AG09319 (cell line): Measurements from ENCODE around the gene PTPRS.

Source experiments
- DNase-seq: peaks from one replicate; pipeline ENCODE4 v3.0.0-alpha.2; 2010; ENCODE audit warnings: low read depth; ENCODE audit errors: extremely low read depth
- CTCF ChIP-seq: IDR thresholded peaks from 2 replicates; pipeline ENCODE4 v1.5.1; 2011; ENCODE audit warnings: low read depth, mild to moderate bottlenecking, inconsistent platforms, low read length, moderate library complexity

PTPRS gene

DNA sequence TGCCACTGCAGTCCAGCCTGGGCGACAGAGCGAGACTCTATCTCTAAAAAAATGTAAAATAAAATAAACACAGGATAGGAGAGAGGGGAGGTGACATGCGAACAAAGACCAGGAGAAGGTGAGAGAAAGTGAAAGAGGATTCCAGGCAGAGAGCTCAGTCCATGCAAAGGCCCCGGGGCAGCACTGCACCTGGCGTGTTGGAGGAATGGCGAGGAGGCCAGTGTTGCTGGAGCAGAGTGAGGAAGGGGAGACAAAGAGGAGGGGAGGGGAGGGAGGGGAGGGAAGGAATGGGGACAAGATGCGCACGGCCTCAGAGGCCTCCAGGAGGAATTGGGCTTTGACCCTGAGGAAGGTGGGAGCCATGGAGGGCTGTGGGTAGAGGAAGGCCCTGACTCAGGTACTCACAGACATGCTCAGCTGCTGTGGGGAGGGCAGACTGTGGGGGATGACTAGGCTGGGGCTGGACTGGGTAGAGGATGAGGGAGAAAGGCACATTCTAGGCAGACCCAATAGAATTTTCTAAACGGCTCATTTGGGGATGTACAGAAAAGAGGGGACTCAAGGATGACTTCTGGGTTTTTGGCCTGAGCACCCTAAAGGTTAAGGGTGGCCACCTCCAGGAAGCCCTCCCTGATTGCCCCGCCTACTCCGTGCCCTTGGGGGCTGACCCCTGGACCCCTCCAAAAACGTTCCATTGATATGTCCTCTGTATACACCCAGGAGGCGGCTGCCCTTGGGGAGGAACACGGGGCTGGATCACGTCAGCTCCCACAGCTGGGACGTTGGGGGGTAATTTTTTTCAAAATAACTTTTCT is 43.9 kb downstream of the PTPRS start:
- TF ChIP-seq CTCF = no peak

GRCh38 chr19:5296021-5296420 is 44.6 kb downstream of the PTPRS start:
- TF ChIP-seq CTCF = no peak
- DNase-seq = no peak

More for the DNA sequence above, 43.9 kb downstream of the PTPRS start:
- no peak for DNase-seq

- TF ChIP-seq CTCF = no peak
- no peak for DNase-seq
Observed at GRCh38 chr19:5294403-5295160, 46.0 kb downstream of the PTPRS start.

DNA sequence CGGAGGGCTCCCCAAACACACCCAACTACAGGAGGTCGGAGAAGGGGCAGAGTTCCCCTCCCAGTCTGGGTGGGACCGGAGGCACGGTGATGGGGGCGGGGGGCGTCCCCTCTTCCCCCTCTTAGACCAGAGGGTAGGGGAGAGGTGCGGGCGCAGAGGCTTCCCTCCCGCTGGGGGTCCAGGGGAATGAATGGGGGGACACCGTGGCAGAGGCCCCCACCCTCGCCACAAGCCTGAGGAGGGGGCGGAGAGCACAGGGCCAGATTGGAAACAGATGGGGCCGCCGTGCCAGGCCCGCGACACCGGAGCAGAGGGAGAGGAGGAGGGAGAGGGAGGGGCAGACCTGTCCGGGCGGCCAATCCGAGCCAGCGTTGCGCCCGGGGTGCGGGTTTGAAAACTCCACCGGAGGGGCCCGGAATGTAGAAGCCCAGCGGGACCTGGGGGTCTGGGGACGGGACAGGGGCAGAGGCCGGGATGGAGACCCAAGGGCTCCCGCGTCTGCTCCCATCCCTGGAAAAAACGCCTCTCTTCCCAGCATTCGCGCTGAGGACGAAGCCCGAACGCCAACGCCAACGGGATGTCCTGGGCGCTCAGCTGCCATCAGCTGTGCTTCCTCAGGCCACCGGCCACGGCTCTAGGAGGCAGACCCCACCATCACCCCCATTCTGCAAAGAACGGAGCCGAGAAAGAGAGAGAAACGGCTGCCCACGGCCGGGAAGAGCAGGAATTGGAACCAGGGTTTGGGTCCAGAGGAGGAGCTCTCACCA is 46.8 kb downstream of the PTPRS start:
- TF ChIP-seq CTCF = no peak
- peak; percentile 46 for DNase-seq

DNA sequence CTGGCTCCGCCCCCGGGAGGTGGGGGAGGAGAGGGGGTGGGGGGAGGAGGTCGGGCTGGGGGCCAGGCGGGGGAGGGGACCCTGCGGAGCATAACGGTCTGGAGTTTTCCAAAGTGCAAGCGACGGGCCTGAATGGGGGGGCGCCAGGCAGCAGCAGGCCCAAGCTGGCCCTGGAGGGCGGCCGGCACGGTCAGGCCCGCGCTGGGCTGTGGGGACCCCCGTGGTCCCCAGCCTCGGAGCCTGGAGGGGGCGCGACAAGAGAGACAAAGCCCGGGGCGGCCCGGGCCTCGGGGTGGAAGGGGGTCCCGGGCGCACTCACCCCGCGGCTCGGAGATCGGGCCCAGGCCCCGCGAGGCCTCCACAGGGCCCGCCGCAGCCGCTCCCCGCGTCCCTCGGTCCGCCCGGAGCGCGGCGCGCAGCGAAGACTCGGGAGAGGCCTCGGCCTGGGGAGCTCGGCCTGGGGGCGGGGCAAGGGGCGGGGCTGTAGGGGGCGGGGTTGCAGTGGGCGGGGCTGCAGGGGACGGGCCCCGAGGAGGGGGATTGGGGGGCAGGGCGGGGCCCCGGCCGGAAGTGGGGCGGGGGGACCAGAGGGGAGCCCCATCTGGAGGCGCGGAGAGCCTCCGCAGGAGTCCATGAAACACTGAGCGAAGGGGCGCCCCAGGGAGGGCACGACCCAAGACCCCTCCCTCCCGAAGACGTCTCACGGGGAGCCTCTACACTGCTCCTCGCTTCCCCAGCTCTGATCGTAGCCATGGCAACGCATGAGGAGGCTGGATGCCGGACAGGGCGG is 47.6 kb downstream of the PTPRS start:
- DNase-seq = peak; percentile 68
- TF ChIP-seq CTCF = no peak

DNA sequence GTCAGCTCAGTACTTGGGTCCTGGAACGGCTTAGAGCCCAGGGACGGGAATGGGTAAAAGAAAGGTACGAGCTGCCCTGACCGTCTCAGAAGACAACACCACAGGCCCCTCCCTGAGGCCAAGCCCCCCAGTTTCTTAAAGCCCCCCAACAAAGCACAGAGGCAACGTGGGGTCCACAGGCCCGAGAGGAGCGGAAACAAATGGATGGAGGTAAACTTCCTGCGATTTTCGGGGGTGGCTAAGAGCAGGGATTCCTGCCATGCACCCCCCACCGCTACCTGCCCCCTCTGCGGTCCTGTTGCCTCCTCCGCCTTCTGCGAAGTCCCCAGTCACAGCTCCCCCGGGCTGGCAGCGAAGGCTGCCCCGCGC is 48.2 kb downstream of the PTPRS start:
- no peak for TF ChIP-seq CTCF
- no peak for DNase-seq
